Measurements from ENCODE around the gene KLHL40.

Gene KLHL40

GRCh38 chr3:42667523-42668412 lies 17.6 kb upstream of the KLHL40 start:
- DNase-seq (ENCODE audit: extremely low spot score, insufficient read length, low read depth) (no peak), FAIRE-seq (no peak)

- no peak for DNase-seq (ENCODE audit: extremely low spot score, insufficient read length, low read depth)
- FAIRE-seq: no peak
Observed at GRCh38 chr3:42668413-42668760, 16.9 kb upstream of the KLHL40 start.

GRCh38 chr3:42668793-42669217 lies 16.5 kb upstream of the KLHL40 start:
- FAIRE-seq: no peak
- DNase-seq (ENCODE audit: extremely low spot score, insufficient read length, low read depth): no peak

GRCh38 chr3:42670051-42670576 lies 15.2 kb upstream of the KLHL40 start:
- no peak for DNase-seq (ENCODE audit: extremely low spot score, insufficient read length, low read depth)
- no peak for FAIRE-seq

GRCh38 chr3:42670670-42671069 lies 14.7 kb upstream of the KLHL40 start:
- DNase-seq (ENCODE audit: extremely low spot score, insufficient read length, low read depth): no peak
- no peak for FAIRE-seq

GRCh38 chr3:42672515-42672914 lies 12.8 kb upstream of the KLHL40 start:
- no peak for DNase-seq (ENCODE audit: extremely low spot score, insufficient read length, low read depth)
- FAIRE-seq: no peak

GRCh38 chr3:42673082-42673481 lies 12.3 kb upstream of the KLHL40 start:
- no peak for FAIRE-seq

GRCh38 chr3:42674146-42674545 lies 11.2 kb upstream of the KLHL40 start:
- FAIRE-seq: no peak
- no peak for DNase-seq (ENCODE audit: extremely low spot score, insufficient read length, low read depth)

More at GRCh38 chr3:42673082-42673481, 12.3 kb upstream of the KLHL40 start:
- DNase-seq (ENCODE audit: extremely low spot score, insufficient read length, low read depth): no peak

GRCh38 chr3:42675909-42676308 lies 9.4 kb upstream of the KLHL40 start:
- DNase-seq (ENCODE audit: extremely low spot score, insufficient read length, low read depth) (no peak), FAIRE-seq (no peak)

- DNase-seq (ENCODE audit: extremely low spot score, insufficient read length, low read depth) (no peak), FAIRE-seq (no peak)
Observed at GRCh38 chr3:42678447-42678846, 6.9 kb upstream of the KLHL40 start.

- FAIRE-seq (no peak), DNase-seq (ENCODE audit: extremely low spot score, insufficient read length, low read depth) (no peak)
Observed at GRCh38 chr3:42680271-42680670, 5.1 kb upstream of the KLHL40 start.

- no peak for FAIRE-seq
- DNase-seq (ENCODE audit: extremely low spot score, insufficient read length, low read depth): no peak
Observed at GRCh38 chr3:42680806-42681205, 4.5 kb upstream of the KLHL40 start.

- DNase-seq (ENCODE audit: extremely low spot score, insufficient read length, low read depth) (no peak), FAIRE-seq (no peak)
Observed at GRCh38 chr3:42681361-42682038, 3.8 kb upstream of the KLHL40 start.

- DNase-seq (ENCODE audit: extremely low spot score, insufficient read length, low read depth) (no peak), FAIRE-seq (no peak)
Observed at GRCh38 chr3:42682301-42683070, 2.9 kb upstream of the KLHL40 start.

GRCh38 chr3:42683875-42684598 lies 1.3 kb upstream of the KLHL40 start:
- no peak for DNase-seq (ENCODE audit: extremely low spot score, insufficient read length, low read depth)
- FAIRE-seq: no peak

- no peak for FAIRE-seq
Observed at GRCh38 chr3:42684632-42685362, 540 bp upstream of the KLHL40 start.

GRCh38 chr3:42685891-42686820 lies 819 bp downstream of the KLHL40 start:
- no peak for DNase-seq (ENCODE audit: extremely low spot score, insufficient read length, low read depth)
- no peak for FAIRE-seq

More at GRCh38 chr3:42684632-42685362, 540 bp upstream of the KLHL40 start:
- DNase-seq (ENCODE audit: extremely low spot score, insufficient read length, low read depth): no peak
